Measurements from ENCODE around the gene RIN1.

DNA sequence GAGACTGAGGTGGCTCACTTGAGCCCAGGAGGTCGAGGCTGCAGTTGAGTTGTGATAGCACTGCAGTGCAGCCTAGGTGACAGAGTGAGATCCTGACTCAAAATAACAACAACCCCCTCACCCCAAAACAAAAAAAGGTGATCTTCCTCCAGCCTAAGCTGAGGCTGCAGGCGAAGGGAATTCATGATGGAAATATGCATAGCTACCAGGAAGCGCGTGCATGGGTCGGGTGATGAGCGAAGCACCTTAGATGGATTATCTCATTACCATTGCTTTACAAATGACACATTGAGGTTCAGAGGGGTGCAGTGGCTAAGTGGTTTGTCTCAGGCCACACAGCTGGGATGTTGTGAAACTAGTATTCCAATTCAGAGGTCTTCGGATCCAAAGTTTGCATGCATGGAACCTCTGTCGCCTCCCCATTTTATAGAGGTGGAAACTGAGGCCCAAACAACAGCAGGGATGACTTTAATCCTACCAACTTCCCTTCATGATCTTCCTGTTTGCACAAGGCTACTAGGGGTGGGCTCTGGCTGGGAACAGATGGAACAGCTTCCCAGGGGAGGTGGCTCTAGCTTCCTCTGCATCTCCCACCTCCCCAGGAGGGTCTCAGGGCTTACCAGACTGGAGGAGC lies 30.7 kb upstream of the RIN1 start:
- TF ChIP-seq, protein P1, sequence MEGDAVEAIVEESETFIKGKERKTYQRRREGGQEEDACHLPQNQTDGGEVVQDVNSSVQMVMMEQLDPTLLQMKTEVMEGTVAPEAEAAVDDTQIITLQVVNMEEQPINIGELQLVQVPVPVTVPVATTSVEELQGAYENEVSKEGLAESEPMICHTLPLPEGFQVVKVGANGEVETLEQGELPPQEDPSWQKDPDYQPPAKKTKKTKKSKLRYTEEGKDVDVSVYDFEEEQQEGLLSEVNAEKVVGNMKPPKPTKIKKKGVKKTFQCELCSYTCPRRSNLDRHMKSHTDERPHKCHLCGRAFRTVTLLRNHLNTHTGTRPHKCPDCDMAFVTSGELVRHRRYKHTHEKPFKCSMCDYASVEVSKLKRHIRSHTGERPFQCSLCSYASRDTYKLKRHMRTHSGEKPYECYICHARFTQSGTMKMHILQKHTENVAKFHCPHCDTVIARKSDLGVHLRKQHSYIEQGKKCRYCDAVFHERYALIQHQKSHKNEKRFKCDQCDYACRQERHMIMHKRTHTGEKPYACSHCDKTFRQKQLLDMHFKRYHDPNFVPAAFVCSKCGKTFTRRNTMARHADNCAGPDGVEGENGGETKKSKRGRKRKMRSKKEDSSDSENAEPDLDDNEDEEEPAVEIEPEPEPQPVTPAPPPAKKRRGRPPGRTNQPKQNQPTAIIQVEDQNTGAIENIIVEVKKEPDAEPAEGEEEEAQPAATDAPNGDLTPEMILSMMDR (conservative IDR thresholded peaks at IDR 0.05; ENCODE audit: low read depth in 2 of 2), result no peak
- TF ChIP-seq, protein P2, sequence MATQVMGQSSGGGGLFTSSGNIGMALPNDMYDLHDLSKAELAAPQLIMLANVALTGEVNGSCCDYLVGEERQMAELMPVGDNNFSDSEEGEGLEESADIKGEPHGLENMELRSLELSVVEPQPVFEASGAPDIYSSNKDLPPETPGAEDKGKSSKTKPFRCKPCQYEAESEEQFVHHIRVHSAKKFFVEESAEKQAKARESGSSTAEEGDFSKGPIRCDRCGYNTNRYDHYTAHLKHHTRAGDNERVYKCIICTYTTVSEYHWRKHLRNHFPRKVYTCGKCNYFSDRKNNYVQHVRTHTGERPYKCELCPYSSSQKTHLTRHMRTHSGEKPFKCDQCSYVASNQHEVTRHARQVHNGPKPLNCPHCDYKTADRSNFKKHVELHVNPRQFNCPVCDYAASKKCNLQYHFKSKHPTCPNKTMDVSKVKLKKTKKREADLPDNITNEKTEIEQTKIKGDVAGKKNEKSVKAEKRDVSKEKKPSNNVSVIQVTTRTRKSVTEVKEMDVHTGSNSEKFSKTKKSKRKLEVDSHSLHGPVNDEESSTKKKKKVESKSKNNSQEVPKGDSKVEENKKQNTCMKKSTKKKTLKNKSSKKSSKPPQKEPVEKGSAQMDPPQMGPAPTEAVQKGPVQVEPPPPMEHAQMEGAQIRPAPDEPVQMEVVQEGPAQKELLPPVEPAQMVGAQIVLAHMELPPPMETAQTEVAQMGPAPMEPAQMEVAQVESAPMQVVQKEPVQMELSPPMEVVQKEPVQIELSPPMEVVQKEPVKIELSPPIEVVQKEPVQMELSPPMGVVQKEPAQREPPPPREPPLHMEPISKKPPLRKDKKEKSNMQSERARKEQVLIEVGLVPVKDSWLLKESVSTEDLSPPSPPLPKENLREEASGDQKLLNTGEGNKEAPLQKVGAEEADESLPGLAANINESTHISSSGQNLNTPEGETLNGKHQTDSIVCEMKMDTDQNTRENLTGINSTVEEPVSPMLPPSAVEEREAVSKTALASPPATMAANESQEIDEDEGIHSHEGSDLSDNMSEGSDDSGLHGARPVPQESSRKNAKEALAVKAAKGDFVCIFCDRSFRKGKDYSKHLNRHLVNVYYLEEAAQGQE (IDR thresholded peaks at IDR 0.05; ENCODE audit: unreplicated experiment), result no peak
